ENCODE measurements around the gene CHML.

The CHML gene

GRCh38 chr1:241598249-241598648, 41.9 kb downstream of the CHML start:
- Histone ChIP-seq H3K27me3 (ENCODE audit: low read length) (no peaks in the 10 kb centered on the region), H3K9me2 (replicated peaks; ENCODE audit: insufficient read depth, low read length) (no peaks in the 10 kb centered on the region), H3K79me2 (ENCODE audit: insufficient read depth, low read length) (no peaks in the 10 kb centered on the region), H3F3A (ENCODE audit: insufficient read depth) (no peaks in the 10 kb centered on the region), H3K4me2 (ENCODE audit: low read depth, low read length, poor library complexity, severe bottlenecking) (no peak overlapping the region), H3K4me3 (ENCODE audit: insufficient read depth, low read length, poor library complexity, severe bottlenecking) (no peak overlapping the region), H3K9ac (ENCODE audit: low read length) (no peak overlapping the region), H2AFZ (ENCODE audit: low read depth, low read length, severe bottlenecking) (no peak overlapping the region), H4K20me1 (ENCODE audit: low read depth, low read length) (no peaks in the 10 kb centered on the region), H3K27ac (ENCODE audit: low read depth, low read length) (no peak overlapping the region), H3K36me3 (ENCODE audit: low read length) (no peaks in the 10 kb centered on the region), H3K9me3 (ENCODE audit: insufficient read depth, low read length) (no peaks in the 10 kb centered on the region)
- TF ChIP-seq CTCF (IDR thresholded peaks at IDR 0.05; ENCODE audit: insufficient read depth, low read length, poor library complexity, severe bottlenecking), result no peak
- no peak for TF ChIP-seq EZH2phosphoT487 (conservative IDR thresholded peaks at IDR 0.05; ENCODE audit: low read length)

GRCh38 chr1:241596633-241597032, 43.5 kb downstream of the CHML start:
- Histone ChIP-seq H3K27me3 (ENCODE audit: low read length) (no peaks in the 10 kb centered on the region), H3K4me3 (ENCODE audit: insufficient read depth, low read length, poor library complexity, severe bottlenecking) (no peak overlapping the region), H3K9ac (ENCODE audit: low read length) (no peak overlapping the region), H3K36me3 (ENCODE audit: low read length) (no peaks in the 10 kb centered on the region), H3K4me2 (ENCODE audit: low read depth, low read length, poor library complexity, severe bottlenecking) (no peak overlapping the region), H3K9me2 (replicated peaks; ENCODE audit: insufficient read depth, low read length) (no peaks in the 10 kb centered on the region), H3F3A (ENCODE audit: insufficient read depth) (no peaks in the 10 kb centered on the region), H3K27ac (ENCODE audit: low read depth, low read length) (no peak overlapping the region), H4K20me1 (ENCODE audit: low read depth, low read length) (no peaks in the 10 kb centered on the region), H3K79me2 (ENCODE audit: insufficient read depth, low read length) (no peaks in the 10 kb centered on the region), H2AFZ (ENCODE audit: low read depth, low read length, severe bottlenecking) (no peak overlapping the region), H3K9me3 (ENCODE audit: insufficient read depth, low read length) (no peaks in the 10 kb centered on the region)
- TF ChIP-seq EZH2phosphoT487 (conservative IDR thresholded peaks at IDR 0.05; ENCODE audit: low read length), result no peak
- no peak for TF ChIP-seq CTCF (IDR thresholded peaks at IDR 0.05; ENCODE audit: insufficient read depth, low read length, poor library complexity, severe bottlenecking)

- Histone ChIP-seq H3K27ac (ENCODE audit: low read depth, low read length) (no peak overlapping the region), H3K9me2 (replicated peaks; ENCODE audit: insufficient read depth, low read length) (no peaks in the 10 kb centered on the region), H3K4me3 (ENCODE audit: insufficient read depth, low read length, poor library complexity, severe bottlenecking) (no peak overlapping the region), H4K20me1 (ENCODE audit: low read depth, low read length) (no peaks in the 10 kb centered on the region), H3K79me2 (ENCODE audit: insufficient read depth, low read length) (no peaks in the 10 kb centered on the region), H3K4me2 (ENCODE audit: low read depth, low read length, poor library complexity, severe bottlenecking) (no peak overlapping the region), H3K9ac (ENCODE audit: low read length) (no peak overlapping the region), H3K9me3 (ENCODE audit: insufficient read depth, low read length) (no peaks in the 10 kb centered on the region), H2AFZ (ENCODE audit: low read depth, low read length, severe bottlenecking) (no peak overlapping the region), H3F3A (ENCODE audit: insufficient read depth) (no peaks in the 10 kb centered on the region), H3K36me3 (ENCODE audit: low read length) (0 out of 2 replicates have a peak, but pooled peaks cover 4% of the 10 kb centered on the region), H3K27me3 (ENCODE audit: low read length) (no peaks in the 10 kb centered on the region)
- no peak for TF ChIP-seq EZH2phosphoT487 (conservative IDR thresholded peaks at IDR 0.05; ENCODE audit: low read length)
- no peak for TF ChIP-seq CTCF (IDR thresholded peaks at IDR 0.05; ENCODE audit: insufficient read depth, low read length, poor library complexity, severe bottlenecking)
Measured at GRCh38 chr1:241593186-241593585, 47.0 kb downstream of the CHML start.
